H1 (cell line): ENCODE data around the gene TAF1L. TPM values are rescaled to one million over a fixed set of nuclear protein-coding genes. Genes with fewer than 3 reads are reported as not detected.

Experiments
- CTCF ChIA-PET: fragments of 300-600 bp; sonication (Branson Sonifier 250); formaldehyde crosslinking; loops from one replicate; lab custom pipeline; 2021; ENCODE audit not compliant: partially characterized antibody; lab: Charles Lee
- POLR2A ChIA-PET: fragments of 300-600 bp; sonication (Branson Sonifier 250); formaldehyde crosslinking; loops from one replicate; lab custom pipeline; 2021; ENCODE audit warnings: inconsistent platforms; ENCODE audit not compliant: partially characterized antibody; lab: Charles Lee
- DNase-seq, 2 experiments: peaks; one replicate each; pipeline versions ENCODE4 v3.0.0 to v3.0.0-alpha.2; 2010 to 2022; ENCODE audit warnings: low spot score in 2 of 2, low read depth in 1 of 2, mixed read lengths in 1 of 2
- FAIRE-seq: peaks from 2 replicates; lab custom pipeline; 2011; peaks lifted over from hg19 to GRCh38; lab: Jason Lieb, UNC
- H2AFZ ChIP-seq: 2 replicates; pipeline ENCODE4 v1.8.1; 2012; ENCODE audit warnings: low read length, inconsistent platforms
- H2AK5ac ChIP-seq: 2 replicates; pipeline ENCODE4 v1.6.1; 2013; ENCODE audit warnings: low read depth, low read length
- H2BK120ac ChIP-seq: replicated peaks from 2 replicates; pipeline ENCODE3; 2013; ENCODE audit warnings: low read depth, low read length, inconsistent platforms
- H2BK12ac ChIP-seq: 2 replicates; pipeline ENCODE4 v1.6.1; 2013; ENCODE audit warnings: low read depth, low read length
- H2BK15ac ChIP-seq: 2 replicates; pipeline ENCODE4 v1.6.1; 2013; ENCODE audit warnings: low read length
- H2BK20ac ChIP-seq: 2 replicates; pipeline ENCODE4 v1.6.1; 2013; ENCODE audit warnings: low read length
- H2BK5ac ChIP-seq: 2 replicates; pipeline ENCODE4 v1.6.1; 2013; ENCODE audit warnings: low read depth, low read length
- H3K14ac ChIP-seq: 2 replicates; pipeline ENCODE4 v1.6.1; 2013; ENCODE audit warnings: inconsistent platforms; ENCODE audit not compliant: insufficient read length
- H3K18ac ChIP-seq: 2 replicates; pipeline ENCODE4 v1.6.1; 2013; ENCODE audit warnings: low read length; ENCODE audit errors: extremely low read depth
- H3K23ac ChIP-seq: 2 replicates; pipeline ENCODE4 v1.6.1; 2013; ENCODE audit warnings: inconsistent platforms; ENCODE audit not compliant: insufficient read length
- H3K23me2 ChIP-seq: 2 replicates; pipeline ENCODE4 v1.6.1; 2013; ENCODE audit warnings: low read depth, low read length
- H3K27ac ChIP-seq: 2 replicates; pipeline ENCODE4 v1.6.1; 2011; ENCODE audit warnings: low read depth, low read length, inconsistent platforms
- H3K27me3 ChIP-seq, 4 experiments: replicated peaks in 1 of 4; 1 replicate in 1 of 4; 2 replicates in 3 of 4; pipeline versions ENCODE4 v1.6.1 to v1.8.1; 2011 to 2013; ENCODE audit warnings: low read length in 3 of 4, mild to moderate bottlenecking in 3 of 4, inconsistent platforms in 2 of 4, mixed read lengths in 2 of 4, moderate library complexity in 1 of 4; ENCODE audit not compliant: control insufficient read depth in 3 of 4, insufficient read depth in 3 of 4; ENCODE audit errors: extremely low read depth in 1 of 4
- H3K36me3 ChIP-seq, 4 experiments: 2 replicates each; pipeline versions ENCODE4 v1.6.1 to v1.8.1; 2011 to 2013; ENCODE audit warnings: mild to moderate bottlenecking in 4 of 4, low read length in 3 of 4, moderate library complexity in 2 of 4, control low read depth in 1 of 4, inconsistent platforms in 1 of 4; ENCODE audit not compliant: insufficient read depth in 4 of 4, control insufficient read depth in 2 of 4
- H3K4ac ChIP-seq: replicated peaks from 2 replicates; pipeline ENCODE3; 2013; ENCODE audit warnings: low read length, low read depth, mixed read lengths, inconsistent platforms; ENCODE audit not compliant: insufficient read length
- H3K4me1 ChIP-seq, 4 experiments: replicated peaks in 1 of 4; 1 replicate in 1 of 4; 2 replicates in 3 of 4; pipeline versions ENCODE4 v1.6.1 to v1.8.1; 2011 to 2013; ENCODE audit warnings: low read length in 3 of 4, inconsistent platforms in 2 of 4, mixed read lengths in 1 of 4; ENCODE audit not compliant: insufficient read depth in 4 of 4, control insufficient read depth in 3 of 4
- H3K4me2 ChIP-seq, 2 experiments: 2 replicates each; pipeline versions ENCODE4 v1.6.1 to v1.8.1; 2011 to 2013; ENCODE audit warnings: low read depth in 2 of 2, low read length in 2 of 2, control low read depth in 1 of 2, inconsistent platforms in 1 of 2, mild to moderate bottlenecking in 1 of 2; ENCODE audit not compliant: insufficient read depth in 1 of 2
- H3K4me3 ChIP-seq, 4 experiments: fragments of 200-600, 300-600 bp in 1 of 4; sonication (generic), shearing (Covaris generic), sonication (Bioruptor Twin) in 1 of 4; 2 replicates each; pipeline versions ENCODE4 v1.5.1 to v1.8.1; 2011 to 2016; ENCODE audit warnings: low read length in 4 of 4, low read depth in 3 of 4, control low read depth in 2 of 4, inconsistent platforms in 2 of 4, mild to moderate bottlenecking in 2 of 4, mixed read lengths in 1 of 4, moderate library complexity in 1 of 4; ENCODE audit not compliant: insufficient read depth in 2 of 4; ENCODE audit errors: extremely low read depth in 1 of 4
- H3K56ac ChIP-seq: replicated peaks from 2 replicates; pipeline ENCODE3; 2013; ENCODE audit warnings: low read depth, mild to moderate bottlenecking, mixed read lengths, low read length, inconsistent platforms; ENCODE audit not compliant: insufficient read length
- H3K79me1 ChIP-seq: 2 replicates; pipeline ENCODE4 v1.6.1; 2013; ENCODE audit warnings: low read depth, low read length, control low read depth
- H3K79me2 ChIP-seq, 2 experiments: 2 replicates each; pipeline versions ENCODE4 v1.6.1 to v1.8.1; 2012 to 2013; ENCODE audit warnings: low read length in 2 of 2, mild to moderate bottlenecking in 2 of 2, inconsistent platforms in 1 of 2; ENCODE audit not compliant: insufficient read depth in 2 of 2, control insufficient read depth in 1 of 2
- H3K9ac ChIP-seq, 4 experiments: replicated peaks in 1 of 4; 1 replicate in 1 of 4; 2 replicates in 3 of 4; pipeline versions ENCODE4 v1.6.1 to v1.8.1; 2011 to 2013; ENCODE audit warnings: low read depth in 3 of 4, low read length in 3 of 4, control low read depth in 2 of 4, mild to moderate bottlenecking in 2 of 4, moderate library complexity in 2 of 4, inconsistent platforms in 1 of 4; ENCODE audit errors: extremely low read depth in 1 of 4
- H3K9me3 ChIP-seq, 2 experiments: 2 replicates each; pipeline versions ENCODE4 v1.6.1 to v1.8.1; 2012 to 2013; ENCODE audit warnings: mild to moderate bottlenecking in 2 of 2, moderate library complexity in 2 of 2, control low read depth in 1 of 2, inconsistent platforms in 1 of 2, low read depth in 1 of 2, low read length in 1 of 2, mixed read lengths in 1 of 2; ENCODE audit not compliant: insufficient read depth in 2 of 2
- H4K20me1 ChIP-seq, 2 experiments: replicated peaks in 1 of 2; 2 replicates each; pipeline versions ENCODE3 to v1.8.1; 2011 to 2013; ENCODE audit warnings: inconsistent platforms in 2 of 2, low read length in 2 of 2, mild to moderate bottlenecking in 1 of 2; ENCODE audit not compliant: insufficient read depth in 2 of 2, control insufficient read depth in 1 of 2
- H4K5ac ChIP-seq: 2 replicates; pipeline ENCODE4 v1.6.1; 2013; ENCODE audit warnings: low read length, low read depth, mixed read lengths, inconsistent platforms; ENCODE audit not compliant: insufficient read length
- H4K8ac ChIP-seq: 2 replicates; pipeline ENCODE4 v1.8.0; 2013; ENCODE audit warnings: mild to moderate bottlenecking, moderate library complexity, low read length, inconsistent platforms; ENCODE audit not compliant: insufficient read depth; ENCODE audit errors: extremely low read depth
- H4K91ac ChIP-seq: replicated peaks from 2 replicates; pipeline ENCODE3; 2013; ENCODE audit warnings: low read length, mixed read lengths, inconsistent platforms; ENCODE audit not compliant: insufficient read length
- CREB1 ChIP-seq: IDR thresholded peaks from 2 replicates; pipeline ENCODE4 v1.6.1; 2012; ENCODE audit warnings: inconsistent platforms
- EZH2 ChIP-seq: fragments of 200-600 bp; sonication (generic); IDR thresholded peaks from 2 replicates; pipeline ENCODE4 v1.7.1; 2012; ENCODE audit warnings: low read depth, mild to moderate bottlenecking, moderate library complexity, low read length, inconsistent platforms; ENCODE audit not compliant: severe bottlenecking
- KDM1A ChIP-seq: fragments of 200-600, 300-600 bp; sonication (generic); IDR thresholded peaks from 2 replicates; pipeline ENCODE4 v1.7.1; 2016; ENCODE audit warnings: mild to moderate bottlenecking, low read length, borderline replicate concordance
- NANOG ChIP-seq: IDR thresholded peaks from 2 replicates; pipeline ENCODE4 v1.6.1; 2011; ENCODE audit warnings: low read length, low read depth, mild to moderate bottlenecking, inconsistent platforms; ENCODE audit not compliant: insufficient read depth, poor library complexity, severe bottlenecking
- RNF2 ChIP-seq: fragments of 200-900, 300-1000 bp; sonication (generic); IDR thresholded peaks from 2 replicates; pipeline ENCODE4 v1.7.1; 2016; ENCODE audit warnings: borderline replicate concordance, low read depth, mild to moderate bottlenecking, antibody characterized with exemption, low read length; ENCODE audit not compliant: poor library complexity, severe bottlenecking; ENCODE audit errors: missing control alignments
- SIX5 ChIP-seq: IDR thresholded peaks from 2 replicates; pipeline ENCODE4 v1.6.1; 2011; ENCODE audit warnings: mild to moderate bottlenecking, low read depth, low read length
- SUZ12 ChIP-seq: fragments of 200-600 bp; sonication (generic); IDR thresholded peaks from 2 replicates; pipeline ENCODE4 v1.6.1; 2012; ENCODE audit warnings: mild to moderate bottlenecking, inconsistent platforms, low read length, moderate library complexity, mixed read lengths
- ZNF274 ChIP-seq: IDR thresholded peaks from 2 replicates; pipeline ENCODE4 v1.7.0; 2012; ENCODE audit warnings: low read length, borderline replicate concordance; ENCODE audit errors: extremely low read depth
- WGBS, 2 experiments: shearing (Covaris generic) in 1 of 2; methylation state at CpG; one replicate each; pipeline versions ENCODE4 v1.1.6 to v1.1.7; 2013 to 2015; ENCODE audit warnings: low lambda C conversion rate in 2 of 2, mixed read lengths in 2 of 2, inconsistent platforms in 1 of 2, low coverage in 1 of 2, missing lambda C conversion rate in 1 of 2; ENCODE audit not compliant: insufficient replicate concordance in 2 of 2, insufficient coverage in 1 of 2, insufficient read length in 1 of 2; ENCODE audit errors: extremely low coverage in 1 of 2, missing lambda C conversion rate in 1 of 2; 5-methylcytosine and 5-hydroxymethylcytosine counted together
- polyA plus RNA-seq, 7 experiments: library from polyadenylated mRNA; depleted of rRNA in 3 of 7; stranded (reverse) in 5 of 7; unstranded in 2 of 7; fragments of >200 nt in 5 of 7; fragments of 200-250 nt in 2 of 7; gene quantifications; 1 replicate in 5 of 7; 2 replicates in 1 of 7; 4 replicates in 1 of 7; pipeline versions ENCODE4 v1.2.1 to v1.2.3, GENCODE V29; 2011 to 2013; ENCODE audit warnings: missing spikeins in 2 of 7, mixed read lengths in 2 of 7
- total RNA-seq: library from RNA; stranded (reverse); fragmentation: NEBNext Ultra II Directional; extraction: Animal tissue kit (Norgen Biotek cat#: 25700); gene quantifications from 2 replicates; pipeline ENCODE4 v1.2.1, GENCODE V29; 2021

Gene TAF1L
- total and polyA plus RNA-seq, 2 of the 8 experiments (the other 6 are each of a cell fraction or from before 2014, with no cell fraction given): not detected

DNA sequence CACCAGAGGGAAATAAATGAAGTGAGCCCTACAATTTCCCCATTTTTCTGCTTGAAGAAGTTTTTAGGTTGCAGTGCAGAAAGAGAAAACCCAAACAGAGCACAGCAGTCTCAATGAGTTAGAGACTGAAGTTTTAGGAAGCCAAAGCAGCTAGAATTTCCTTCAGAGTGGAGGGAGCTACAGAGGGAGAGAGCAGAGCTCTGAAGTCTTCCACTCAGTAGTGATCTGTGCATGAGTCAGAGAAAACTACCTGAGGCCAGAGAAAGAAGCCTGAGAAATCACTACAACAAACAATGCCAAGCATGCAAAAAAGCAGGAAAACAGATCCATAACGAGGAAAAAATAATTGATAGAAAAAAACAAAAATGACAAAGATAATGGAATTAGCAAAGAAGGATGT lies 44.6 kb downstream of the TAF1L start:
- no peaks in the 10 kb centered on the region for H3K79me2 ChIP-seq
- H2BK120ac ChIP-seq: no peak overlapping the region
- H3K4ac ChIP-seq: no peak overlapping the region
- no peaks in the 10 kb centered on the region for H3K9me3 ChIP-seq
- no peak overlapping the region for H2BK5ac ChIP-seq
- H3K36me3 ChIP-seq: no peaks in the 10 kb centered on the region
- no peak overlapping the region for H2BK20ac ChIP-seq
- H3K4me2 ChIP-seq: no peak overlapping the region
- H3K9ac ChIP-seq: no peak overlapping the region
- no peak overlapping the region for H3K56ac ChIP-seq
- H4K8ac ChIP-seq: no peak overlapping the region
- POLR2A ChIA-PET: no interaction called here
- H3K14ac ChIP-seq: no peak overlapping the region
- H2AFZ ChIP-seq: no peak overlapping the region
- no peak overlapping the region for H2AK5ac ChIP-seq
- no peak overlapping the region for H3K4me3 ChIP-seq
- H3K27me3 ChIP-seq: no peaks in the 10 kb centered on the region
- no peak overlapping the region for H3K27ac ChIP-seq
- no peak overlapping the region for H3K18ac ChIP-seq
- TF ChIP-seq KDM1A (no peak), SIX5 (no peak), EZH2 (no peak), ZNF274 (no peak), RNF2 (no peak), SUZ12 (no peak), CREB1 (no peak), NANOG (no peak)
- TF ChIP-seq, all 59 proteins: peak for 0
- FAIRE-seq (no peak), DNase-seq (no peak)
- H3K4me1 ChIP-seq: no peaks in the 10 kb centered on the region
- H2BK15ac ChIP-seq: no peak overlapping the region
- no peak overlapping the region for H4K5ac ChIP-seq
- 65% methylated on average over 1 of the region's 1 CpG; no CpG with 5 or more reads in 1 of the 2 experiments for WGBS, 2 experiments
- no peaks in the 10 kb centered on the region for H3K79me1 ChIP-seq
- no peak overlapping the region for H2BK12ac ChIP-seq
- no peaks in the 10 kb centered on the region for H4K20me1 ChIP-seq
- H4K91ac ChIP-seq: no peak overlapping the region
- H3K23me2 ChIP-seq: no peaks in the 10 kb centered on the region
- H3K23ac ChIP-seq: no peak overlapping the region
- CTCF ChIA-PET: interaction anchor here (1.2 to 7.2 kb wide), 8 partner anchors 8 to 378 kb away, joined by 3 to 70 read pairs (median 8); no protein-coding TSS in a partner anchor
